AG04450 (cell line): ENCODE results near the gene PRKN. TPM values are rescaled to one million over a fixed set of nuclear protein-coding genes. Genes with fewer than 3 reads are reported as not detected.

ENCODE experiments used
- CTCF ChIA-PET: fragments of 300-600, 350-600 bp; formaldehyde crosslinking; extraction: SDS; loops from one replicate; lab custom pipeline; 2022; ENCODE audit warnings: antibody characterized with exemption, inconsistent platforms; lab: Charles Lee
- POLR2A ChIA-PET: fragments of 350-600 bp; formaldehyde crosslinking; extraction: SDS; loops from one replicate; lab custom pipeline; 2021; ENCODE audit warnings: antibody characterized with exemption, inconsistent platforms; lab: Yijun Ruan, JAX
- DNase-seq: peaks from one replicate; pipeline ENCODE4 v3.0.0-alpha.2; 2011; ENCODE audit warnings: low read depth, low spot score
- H3K27ac ChIP-seq: one replicate; pipeline ENCODE4 v1.5.1; 2012; ENCODE audit warnings: low read depth, low read length, control low read depth
- H3K27me3 ChIP-seq: one replicate; pipeline ENCODE4 v1.6.0; 2012; ENCODE audit warnings: low read length; ENCODE audit not compliant: control insufficient read depth, insufficient read depth
- H3K4me3 ChIP-seq: 2 replicates; pipeline ENCODE4 v1.5.1; 2011; ENCODE audit warnings: mild to moderate bottlenecking, low read depth, low read length, control low read depth
- H3K9me3 ChIP-seq: 2 replicates; pipeline ENCODE4 v1.5.1; 2012; ENCODE audit warnings: low read length; ENCODE audit not compliant: control insufficient read depth, insufficient read depth
- polyA plus RNA-seq: library from polyadenylated mRNA; depleted of rRNA; stranded (reverse); fragments of >200 nt; gene quantifications from 2 replicates; pipeline ENCODE4 v1.2.3, GENCODE V29; 2011
- TF ChIP-seq, protein P1 (sequence below): IDR thresholded peaks from 2 replicates; pipeline ENCODE4 v1.5.1; 2011; ENCODE audit warnings: low read depth, low read length, control low read depth, inconsistent platforms

PRKN gene
- polyA plus RNA-seq, 1 experiment: not detected

DNA sequence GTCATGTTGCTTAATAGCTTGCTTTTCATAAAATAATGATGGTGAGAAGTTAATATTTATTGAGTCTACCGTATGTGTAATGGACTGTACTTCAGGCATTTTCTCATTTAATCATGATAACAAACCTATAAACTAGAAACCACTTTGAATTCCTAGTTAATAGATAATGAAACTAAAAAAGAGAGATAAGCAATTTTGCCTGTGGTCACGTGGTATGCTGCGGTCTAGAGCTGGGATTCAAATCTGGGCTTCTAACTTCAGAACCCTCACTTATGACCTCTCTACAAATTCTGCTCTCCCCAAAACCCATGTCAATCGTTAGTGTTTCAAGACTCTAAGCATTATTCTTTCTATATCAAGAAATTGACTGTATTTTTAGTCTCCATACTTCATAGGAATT lies 700.7 kb downstream of the PRKN start:
- TF ChIP-seq, protein P1, sequence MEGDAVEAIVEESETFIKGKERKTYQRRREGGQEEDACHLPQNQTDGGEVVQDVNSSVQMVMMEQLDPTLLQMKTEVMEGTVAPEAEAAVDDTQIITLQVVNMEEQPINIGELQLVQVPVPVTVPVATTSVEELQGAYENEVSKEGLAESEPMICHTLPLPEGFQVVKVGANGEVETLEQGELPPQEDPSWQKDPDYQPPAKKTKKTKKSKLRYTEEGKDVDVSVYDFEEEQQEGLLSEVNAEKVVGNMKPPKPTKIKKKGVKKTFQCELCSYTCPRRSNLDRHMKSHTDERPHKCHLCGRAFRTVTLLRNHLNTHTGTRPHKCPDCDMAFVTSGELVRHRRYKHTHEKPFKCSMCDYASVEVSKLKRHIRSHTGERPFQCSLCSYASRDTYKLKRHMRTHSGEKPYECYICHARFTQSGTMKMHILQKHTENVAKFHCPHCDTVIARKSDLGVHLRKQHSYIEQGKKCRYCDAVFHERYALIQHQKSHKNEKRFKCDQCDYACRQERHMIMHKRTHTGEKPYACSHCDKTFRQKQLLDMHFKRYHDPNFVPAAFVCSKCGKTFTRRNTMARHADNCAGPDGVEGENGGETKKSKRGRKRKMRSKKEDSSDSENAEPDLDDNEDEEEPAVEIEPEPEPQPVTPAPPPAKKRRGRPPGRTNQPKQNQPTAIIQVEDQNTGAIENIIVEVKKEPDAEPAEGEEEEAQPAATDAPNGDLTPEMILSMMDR: no peak
- no peak for DNase-seq
- CTCF ChIA-PET: no interaction called here

DNA sequence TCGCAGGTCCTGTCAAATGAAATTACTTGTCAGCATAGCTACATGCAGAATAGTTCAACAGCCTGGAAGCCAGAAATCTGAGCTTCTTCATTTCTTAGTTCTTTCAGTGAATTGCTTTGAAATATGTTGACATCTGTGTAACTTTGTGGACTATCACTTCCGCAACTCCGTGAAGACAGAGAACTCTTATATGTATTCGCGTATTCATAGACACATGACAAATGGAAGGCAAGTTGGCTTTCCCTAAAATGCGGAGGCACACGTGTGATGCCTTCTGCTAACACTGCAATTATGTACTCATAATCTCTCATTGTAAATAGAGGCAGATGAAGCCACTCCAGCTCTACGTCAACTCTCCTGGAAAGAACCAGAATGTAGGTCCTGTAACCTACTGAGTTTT lies 701.5 kb downstream of the PRKN start:
- TF ChIP-seq, protein P1: no peak
- no peak overlapping the region for H3K4me3 ChIP-seq
- ChIA-PET POLR2A (no interaction called here), CTCF (no interaction called here)
- no peaks in the 10 kb centered on the region for H3K27me3 ChIP-seq
- H3K27ac ChIP-seq: no peak overlapping the region
- DNase-seq: no peak
- peaks cover 25% of the 10 kb centered on the region for H3K9me3 ChIP-seq

More for the DNA sequence above, 700.7 kb downstream of the PRKN start:
- Histone ChIP-seq H3K27me3 (no peaks in the 10 kb centered on the region), H3K9me3 (peaks cover 25% of the 10 kb centered on the region), H3K4me3 (no peak overlapping the region), H3K27ac (no peak overlapping the region)
- POLR2A ChIA-PET: no interaction called here

DNA sequence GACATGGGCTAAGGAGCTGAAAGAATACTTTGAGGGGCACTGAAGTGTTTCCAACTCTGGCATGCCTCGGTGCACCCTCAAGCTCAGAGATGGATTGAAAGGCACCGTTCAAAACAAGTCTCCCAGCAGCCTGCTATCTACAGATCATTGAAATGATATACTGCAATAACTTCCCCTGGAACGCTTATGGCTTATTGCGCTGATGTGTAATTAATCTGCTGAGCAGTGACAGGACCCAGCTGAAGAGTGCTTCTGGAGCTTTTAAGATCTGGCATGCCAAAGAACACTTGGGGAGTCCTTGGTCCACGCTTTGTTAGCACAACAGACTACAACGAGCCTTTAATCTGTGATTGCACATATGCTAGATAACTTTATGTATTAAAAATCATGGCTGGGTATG lies 708.2 kb downstream of the PRKN start:
- no peak overlapping the region for H3K27ac ChIP-seq
- ChIA-PET CTCF (no interaction called here), POLR2A (no interaction called here)
- H3K4me3 ChIP-seq: no peak overlapping the region
- H3K27me3 ChIP-seq: no peaks in the 10 kb centered on the region
- TF ChIP-seq, protein P1: no peak
- H3K9me3 ChIP-seq: peaks cover 13% of the 10 kb centered on the region
- DNase-seq: no peak

DNA sequence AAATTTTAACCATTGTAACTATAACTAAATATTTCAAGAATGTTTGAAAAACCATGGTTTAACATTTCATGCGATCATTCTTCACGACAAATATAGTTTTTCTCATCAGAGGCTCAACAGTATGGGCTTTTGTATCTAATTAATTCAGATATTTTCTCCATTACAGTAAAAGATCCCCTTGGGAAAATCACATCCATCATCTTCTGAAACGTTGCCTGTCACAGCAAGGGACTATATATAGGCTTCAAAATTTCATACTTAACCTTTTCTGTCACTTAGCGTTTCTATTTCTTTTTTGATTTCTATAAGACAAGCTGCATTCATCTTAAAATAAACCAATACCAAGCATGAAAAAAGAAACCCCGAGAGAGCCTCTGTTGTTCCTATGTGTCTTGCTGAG lies 710.0 kb downstream of the PRKN start:
- Histone ChIP-seq H3K9me3 (peaks cover 10% of the 10 kb centered on the region), H3K4me3 (no peak overlapping the region), H3K27ac (no peak overlapping the region), H3K27me3 (no peaks in the 10 kb centered on the region)
- ChIA-PET CTCF (no interaction called here), POLR2A (no interaction called here)
- DNase-seq: no peak
- TF ChIP-seq, protein P1: no peak

DNA sequence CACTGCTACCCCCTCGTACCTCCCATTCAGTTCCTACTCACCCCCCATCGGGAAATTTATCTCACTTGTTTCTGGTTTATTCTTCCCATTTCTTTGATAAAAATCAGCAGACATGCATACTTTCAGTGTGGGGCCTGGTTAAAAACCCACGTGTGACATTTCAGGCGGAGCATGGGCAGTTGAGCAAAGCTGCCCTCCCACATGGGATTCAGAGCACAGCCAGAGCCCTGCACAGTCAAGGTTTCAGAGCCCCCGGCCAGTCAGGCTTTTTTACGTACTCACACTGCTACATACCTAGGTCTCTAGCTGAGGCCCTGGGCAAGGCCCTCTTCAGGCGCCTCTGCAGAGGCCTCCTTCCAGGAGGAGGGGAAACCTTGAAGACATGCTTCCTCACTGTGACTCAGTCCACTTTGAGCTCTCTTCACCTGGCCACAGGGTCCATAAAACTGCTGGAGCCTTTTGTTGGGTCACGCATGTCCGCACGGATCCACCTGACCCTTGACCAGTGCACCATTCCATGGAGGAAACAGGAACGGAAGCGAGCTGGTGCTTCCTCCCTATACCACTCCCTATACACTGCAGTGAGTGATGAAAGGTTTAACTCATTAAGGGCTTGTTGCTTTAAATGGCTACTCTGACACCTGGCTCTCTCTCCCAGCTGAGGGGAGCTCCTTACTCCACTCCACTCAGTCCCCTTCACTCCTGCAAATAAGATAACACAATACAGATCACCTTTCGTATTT lies 713.3 kb downstream of the PRKN start:
- Histone ChIP-seq H3K9me3 (peaks cover 8% of the 10 kb centered on the region), H3K4me3 (no peak overlapping the region), H3K27me3 (no peaks in the 10 kb centered on the region), H3K27ac (no peak overlapping the region)
- TF ChIP-seq, protein P1: no peak
- POLR2A ChIA-PET: no interaction called here
- no peak for DNase-seq
- CTCF ChIA-PET: no interaction called here
